HG02943 (cell line): Measurements from ENCODE around the gene OLFML2B.

Source experiments
- ATAC-seq: cut with Tn5 transposase; IDR thresholded peaks from one replicate; pipeline ENCODE4 v1.9.1; 2021; ENCODE audit warnings: mild to moderate bottlenecking, low read depth, moderate library complexity; ENCODE audit not compliant: unreplicated experiment

OLFML2B gene

DNA sequence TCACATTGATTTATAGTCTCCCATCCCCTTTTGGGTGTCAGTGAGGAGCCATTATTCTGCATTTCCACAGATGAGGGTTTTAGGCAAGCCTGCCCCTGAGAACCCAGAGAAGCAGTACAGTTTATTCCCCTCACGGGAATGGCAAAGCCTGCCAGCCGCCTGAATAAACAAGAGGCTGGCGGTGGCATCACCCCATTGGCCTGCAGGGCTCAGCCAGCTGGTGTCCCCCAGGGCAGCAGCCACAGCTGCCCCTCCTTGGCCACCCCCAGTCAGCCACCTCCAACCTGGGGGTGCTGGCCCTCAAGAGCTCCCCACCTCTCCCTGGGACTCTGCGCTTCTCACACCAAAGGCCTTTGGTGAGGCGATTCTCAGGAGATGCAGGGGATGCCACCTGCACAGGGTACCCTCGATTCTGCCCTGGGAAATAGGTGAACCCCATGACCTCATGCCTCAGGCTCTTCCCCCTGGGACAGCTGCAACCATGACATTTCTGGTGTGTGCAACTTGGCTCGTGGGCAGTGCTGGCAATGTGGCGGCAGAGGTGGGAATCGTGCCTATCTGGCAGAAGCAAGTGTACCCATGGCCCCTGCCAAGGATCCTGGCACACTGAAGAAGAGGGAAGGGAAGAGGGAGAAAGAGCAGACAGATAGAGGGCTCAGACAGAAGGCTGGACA is 14.0 kb downstream of the OLFML2B start:
- no peak for ATAC-seq

DNA sequence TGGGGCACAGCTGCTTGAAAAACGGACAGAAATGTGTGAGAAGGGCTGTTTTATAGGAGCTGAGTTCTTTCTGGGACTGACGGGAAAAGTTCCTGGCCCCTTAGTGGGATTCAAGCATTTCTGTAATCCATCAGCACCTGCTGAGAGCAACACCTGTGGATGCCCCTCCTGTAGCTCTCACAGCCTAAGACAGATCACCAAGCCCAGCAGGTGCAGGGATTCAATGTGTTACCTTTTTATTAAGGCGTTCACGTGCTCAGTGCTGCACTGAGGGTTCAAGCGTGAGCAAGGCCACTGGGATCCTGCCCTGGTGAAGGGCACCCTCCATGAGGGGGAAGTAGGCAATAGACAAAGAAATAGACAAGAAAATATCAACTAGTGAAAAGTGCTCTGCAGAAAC is 14.9 kb downstream of the OLFML2B start:
- ATAC-seq = no peak

DNA sequence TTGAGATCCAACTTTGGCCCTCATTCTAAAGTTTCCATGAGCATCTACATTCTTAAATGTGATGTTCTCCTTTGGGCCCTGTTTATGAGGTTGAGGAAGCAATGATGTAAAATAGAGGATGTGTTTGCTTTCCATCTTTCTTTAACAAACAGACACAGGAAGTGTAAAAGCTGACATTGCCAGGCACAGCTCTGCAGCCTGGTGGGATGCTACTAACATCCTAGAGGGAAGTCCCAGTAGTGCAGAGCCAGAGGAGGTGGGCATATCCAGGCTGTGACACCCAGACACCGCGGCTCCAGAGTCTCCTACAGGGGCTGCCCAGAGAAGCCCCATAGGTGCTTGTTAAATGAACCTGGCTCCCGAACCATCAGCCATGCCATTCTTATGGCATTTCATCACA is 16.2 kb downstream of the OLFML2B start:
- no peak for ATAC-seq

DNA sequence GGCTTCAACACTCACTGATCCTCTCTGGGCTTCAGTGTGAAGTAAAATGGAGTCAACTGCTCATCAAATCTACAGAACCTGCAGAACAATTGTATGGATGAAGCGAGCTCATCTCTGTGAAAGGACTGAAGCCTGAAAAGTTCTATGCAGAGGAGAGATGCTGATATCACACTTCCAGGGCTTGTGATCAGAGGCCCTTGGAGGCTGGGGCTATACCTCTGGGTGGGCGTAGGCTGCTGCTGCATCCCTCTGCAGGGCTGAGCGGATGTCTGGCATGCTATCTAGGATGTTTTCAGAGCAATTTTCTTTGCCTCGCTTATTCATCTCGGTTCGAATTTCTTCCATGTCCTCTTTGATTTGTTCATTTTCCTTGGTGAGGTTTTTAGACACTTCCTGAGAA is 17.6 kb downstream of the OLFML2B start:
- no peak for ATAC-seq

DNA sequence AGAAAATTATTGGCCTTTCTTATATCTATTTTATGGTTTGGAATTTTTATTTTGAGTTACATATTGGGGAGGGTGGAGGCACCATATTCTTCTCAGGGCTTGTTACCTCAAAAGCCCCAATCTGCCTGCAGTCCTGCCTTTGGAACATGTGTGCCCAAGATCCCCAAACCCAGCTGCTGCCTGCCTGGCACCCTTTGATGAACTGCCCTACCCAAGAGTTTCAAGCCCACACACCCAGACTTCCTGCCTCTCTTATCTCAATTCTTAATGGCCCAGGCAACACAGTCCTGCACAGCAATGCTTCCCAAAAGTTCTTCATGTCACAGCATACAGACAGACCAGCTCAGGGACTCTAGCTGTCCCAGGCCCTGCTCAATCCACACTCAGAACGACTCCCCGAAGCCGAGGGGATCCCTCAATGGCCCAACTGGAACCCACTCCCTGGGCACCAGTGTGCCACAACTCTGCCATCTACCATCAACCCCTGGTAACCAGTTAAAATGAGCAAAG is 19.2 kb downstream of the OLFML2B start:
- ATAC-seq = no peak

DNA sequence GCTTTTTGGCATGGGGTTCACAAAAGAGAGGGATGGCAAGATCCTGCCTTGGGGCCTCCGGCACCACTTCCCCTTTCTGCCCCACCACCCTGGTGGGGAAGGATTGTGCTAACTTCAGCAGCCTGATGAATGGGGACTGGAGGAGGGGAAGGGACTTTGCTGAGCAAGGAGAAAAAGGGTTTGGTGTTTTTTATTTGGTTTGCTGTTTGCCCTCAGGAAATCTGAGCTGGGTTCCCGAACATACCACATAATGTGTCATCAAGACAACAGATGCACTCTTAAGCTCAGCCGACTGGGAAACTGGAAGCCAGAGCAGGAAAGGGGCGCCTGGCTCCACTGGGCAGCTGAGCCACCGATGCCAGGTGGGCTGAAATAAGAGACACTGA is 19.8 kb downstream of the OLFML2B start:
- ATAC-seq = no peak

DNA sequence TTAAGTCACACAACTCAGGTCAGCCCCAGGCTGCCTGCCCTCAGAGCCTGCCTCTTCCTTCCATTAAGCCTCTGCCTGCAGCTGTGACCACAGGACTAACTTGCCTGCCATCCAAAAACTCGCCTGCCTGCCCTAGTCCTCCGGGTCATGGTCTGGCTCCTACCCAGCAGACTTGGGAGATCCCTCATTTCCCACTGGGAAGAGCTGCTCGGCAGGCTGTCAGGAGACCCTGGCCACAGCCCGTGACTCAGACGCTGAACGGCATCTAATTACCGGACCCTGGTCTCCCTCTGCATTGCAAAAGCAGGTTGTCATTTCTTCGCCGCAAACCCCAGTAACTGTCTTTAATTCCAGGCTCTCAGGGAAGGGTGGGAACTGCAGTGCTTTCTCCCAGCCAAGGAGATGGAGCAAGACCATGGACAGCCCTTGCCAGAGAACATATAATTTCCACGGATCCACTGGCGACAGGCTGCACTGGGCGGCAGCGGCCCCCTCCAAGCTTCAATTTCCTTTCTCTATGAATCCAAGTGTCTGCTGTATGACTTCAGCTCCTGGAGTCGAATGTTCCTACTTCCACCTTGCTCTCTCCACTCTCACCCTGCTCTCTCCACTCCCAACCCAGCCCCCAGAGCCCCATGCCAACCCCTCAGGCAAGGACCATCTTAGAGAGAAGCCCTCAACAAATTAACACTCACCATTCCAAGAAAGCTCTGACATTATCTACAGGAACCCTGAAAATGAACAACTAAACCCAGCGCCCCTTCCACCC is 20.4 kb downstream of the OLFML2B start:
- no peak for ATAC-seq

DNA sequence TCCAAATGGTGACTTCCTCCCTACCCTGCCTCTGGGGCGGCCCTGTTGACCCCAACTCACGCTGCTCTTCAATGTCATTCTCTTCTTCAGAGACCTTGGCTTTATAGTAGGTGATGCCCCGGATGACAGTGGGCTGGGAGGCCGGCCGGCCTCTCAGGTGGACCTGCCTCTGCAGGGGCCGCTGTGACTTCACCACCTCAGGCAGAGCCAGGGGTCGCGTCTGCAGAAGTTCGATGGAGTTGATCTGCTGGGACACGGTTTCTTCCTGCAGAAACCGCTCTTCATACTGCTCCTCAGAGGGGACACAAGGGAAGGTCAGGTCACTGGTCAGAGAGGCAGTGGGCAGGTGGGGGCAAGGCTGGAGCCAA is 23.6 kb downstream of the OLFML2B start:
- no peak for ATAC-seq

DNA sequence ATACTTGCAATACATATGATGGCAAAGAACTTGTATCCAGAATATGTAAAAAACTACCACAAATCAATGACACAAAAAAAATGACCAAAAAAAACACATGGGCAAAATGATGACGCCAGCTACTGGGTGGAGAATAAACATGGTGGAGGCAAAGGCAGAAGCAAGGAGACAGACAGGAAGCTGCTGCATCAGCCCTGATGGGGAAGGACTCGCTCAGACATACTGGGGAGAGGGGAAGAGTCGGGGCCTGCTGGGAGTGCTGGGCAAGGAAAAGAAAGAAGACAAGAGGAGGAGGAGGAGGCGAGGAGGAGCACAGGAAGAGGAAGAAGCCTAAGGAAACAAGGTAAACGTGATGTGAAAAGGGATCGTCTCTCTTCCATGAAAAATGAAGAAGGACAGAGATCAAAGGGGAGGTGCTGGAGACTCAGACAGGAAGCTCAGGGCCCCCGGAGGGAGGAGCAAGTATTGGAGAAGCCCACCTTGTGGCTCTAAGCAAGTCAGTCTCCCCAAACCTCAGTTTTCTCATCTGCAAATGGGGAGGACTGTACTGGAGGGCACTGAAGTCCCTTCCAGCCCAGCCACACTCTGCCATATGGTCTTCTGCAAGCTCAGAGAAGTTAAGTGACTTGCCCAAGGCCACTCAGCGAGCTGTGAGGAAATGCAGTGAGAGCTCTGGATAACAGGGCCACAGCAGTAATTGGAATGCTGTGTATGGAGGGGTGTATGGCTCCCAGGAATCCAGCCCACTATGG is 24.2 kb downstream of the OLFML2B start:
- ATAC-seq = no peak

DNA sequence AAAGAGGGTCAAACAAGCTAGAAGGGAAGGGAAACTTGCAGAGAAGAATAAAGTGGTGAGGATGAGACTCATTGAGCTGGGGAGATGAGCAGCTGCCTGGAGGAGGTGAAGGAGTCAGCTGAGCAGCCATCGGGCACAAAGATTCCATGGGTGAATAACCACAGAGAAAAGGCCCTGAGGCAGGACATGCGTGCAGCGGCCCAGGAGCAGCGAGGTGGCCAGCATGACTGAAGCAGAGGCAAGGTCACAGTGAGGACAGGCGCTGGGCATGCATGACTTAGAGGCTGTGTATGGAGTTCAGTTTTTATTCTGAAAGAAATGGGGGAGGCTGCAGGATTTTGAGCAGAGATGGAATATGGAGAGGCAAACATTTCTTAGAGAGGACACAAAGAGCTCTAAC is 24.9 kb downstream of the OLFML2B start:
- ATAC-seq = no peak

DNA sequence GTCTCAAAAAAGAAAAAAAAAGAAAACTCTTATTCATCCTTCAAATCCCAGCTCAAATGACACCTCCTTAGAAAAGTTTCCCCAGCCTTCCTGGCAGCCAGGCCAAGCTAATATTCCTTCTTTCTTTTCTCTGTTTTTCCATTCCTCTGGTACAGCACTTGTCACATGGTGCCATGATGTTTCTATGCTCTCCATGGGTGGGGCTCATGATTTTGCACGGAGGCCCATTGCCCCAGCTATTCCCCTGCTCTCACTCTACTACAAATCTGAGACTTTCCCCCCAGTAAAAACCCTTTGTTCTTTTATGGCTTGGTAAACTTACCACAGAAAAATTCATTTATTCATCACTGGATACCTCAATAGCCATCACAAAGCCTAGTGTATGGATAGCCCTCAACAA is 26.5 kb downstream of the OLFML2B start:
- ATAC-seq = no peak

DNA sequence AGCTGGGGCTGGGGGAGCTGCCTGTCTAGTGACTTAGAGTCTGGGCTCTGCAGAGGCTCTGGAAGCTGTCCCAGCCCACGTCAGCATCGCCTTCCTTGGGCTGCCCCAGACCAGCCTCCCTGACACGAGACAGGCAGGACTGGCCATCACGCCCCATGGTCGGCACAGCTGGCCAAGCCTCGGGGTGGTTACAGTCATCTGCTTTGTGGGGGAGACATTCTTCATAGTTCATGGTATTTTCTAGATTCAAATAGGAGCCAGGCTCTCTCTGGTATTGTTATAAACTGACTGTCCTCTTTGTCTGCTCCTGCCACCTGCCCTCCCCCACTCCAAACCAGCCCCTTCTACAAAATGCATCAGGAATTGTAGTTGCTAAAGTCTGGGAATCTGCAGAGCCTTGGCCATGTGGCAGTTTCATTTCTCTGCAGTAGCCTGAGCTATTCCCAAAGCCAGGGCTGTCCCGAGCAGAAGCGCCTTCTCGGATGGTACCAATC is 29.4 kb downstream of the OLFML2B start:
- no peak for ATAC-seq

DNA sequence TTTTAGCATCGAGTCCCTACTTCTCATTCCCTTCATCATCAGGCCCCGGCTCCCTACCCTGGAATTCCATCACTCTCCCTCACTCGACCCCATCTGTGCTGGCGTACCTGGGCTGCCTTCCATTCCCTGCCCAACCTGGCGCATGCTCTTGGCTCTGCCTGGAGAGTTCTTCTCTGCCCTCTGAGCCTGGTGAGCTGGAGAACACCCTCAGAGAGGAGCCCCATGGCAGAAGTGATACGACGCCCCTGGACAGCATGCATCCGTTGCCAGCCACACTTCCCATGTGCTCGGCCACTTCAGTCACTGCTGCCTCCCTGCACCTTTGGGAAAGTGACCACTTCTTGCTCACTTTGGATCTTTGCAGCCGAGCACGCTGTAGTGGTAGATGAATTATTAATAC is 30.1 kb downstream of the OLFML2B start:
- ATAC-seq = no peak

DNA sequence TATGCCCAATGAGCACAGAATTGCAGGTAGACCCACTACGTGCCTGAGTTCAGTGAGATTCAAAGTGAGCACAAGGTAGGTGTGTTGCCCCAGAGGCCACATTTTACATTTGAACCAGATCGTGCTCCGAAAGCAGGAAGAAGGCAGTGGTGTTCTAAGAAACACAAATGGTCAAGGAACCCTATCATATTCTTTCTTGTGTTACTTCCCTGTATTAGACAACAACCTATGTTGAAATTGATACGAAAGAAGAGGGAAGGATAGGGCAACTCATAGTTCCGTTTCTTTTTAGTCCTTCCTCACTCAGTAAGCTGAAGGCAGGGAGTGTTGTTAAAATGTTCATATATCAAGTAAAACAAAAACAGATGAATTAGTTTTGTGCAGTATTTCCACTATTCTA is 33.9 kb downstream of the OLFML2B start:
- ATAC-seq = no peak

DNA sequence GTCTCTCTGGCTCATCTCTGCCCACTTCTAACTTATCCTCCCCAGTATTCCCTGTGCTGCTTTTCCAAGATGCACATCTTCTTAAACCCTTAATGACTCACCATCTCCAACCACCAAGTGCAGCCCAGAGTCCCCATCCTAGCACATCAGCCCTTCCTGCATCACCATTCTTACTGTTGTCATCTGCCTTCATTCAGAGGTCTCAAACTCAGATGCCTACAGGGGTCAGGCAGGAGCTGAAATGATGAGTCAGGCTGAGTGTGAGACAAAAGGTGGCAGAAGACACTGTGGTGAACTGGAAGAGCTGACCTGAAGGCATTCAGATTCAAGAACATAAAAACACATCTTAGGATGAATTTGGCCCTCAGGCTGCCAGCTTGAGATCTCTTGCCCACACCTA is 34.6 kb downstream of the OLFML2B start:
- no peak for ATAC-seq

DNA sequence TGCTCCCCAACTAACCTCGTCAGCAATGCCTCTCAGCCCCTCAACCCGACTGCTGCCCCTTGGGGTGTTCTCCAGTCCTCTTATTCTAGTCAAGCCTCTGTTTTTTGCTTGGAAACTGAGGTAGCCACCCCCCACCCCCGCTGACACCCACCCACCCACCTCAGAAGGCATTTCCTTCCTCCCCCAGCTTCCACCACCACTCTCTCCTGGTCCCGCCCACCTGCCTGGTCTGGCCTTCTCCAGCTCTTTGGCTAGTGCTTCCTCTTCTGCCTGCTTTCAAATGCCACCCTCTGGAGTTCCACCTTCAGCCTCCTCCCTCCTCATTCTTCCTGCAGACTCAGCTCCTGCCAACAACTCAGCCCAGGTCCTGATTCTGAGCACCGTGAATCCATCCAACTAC is 35.3 kb downstream of the OLFML2B start:
- ATAC-seq = no peak

DNA sequence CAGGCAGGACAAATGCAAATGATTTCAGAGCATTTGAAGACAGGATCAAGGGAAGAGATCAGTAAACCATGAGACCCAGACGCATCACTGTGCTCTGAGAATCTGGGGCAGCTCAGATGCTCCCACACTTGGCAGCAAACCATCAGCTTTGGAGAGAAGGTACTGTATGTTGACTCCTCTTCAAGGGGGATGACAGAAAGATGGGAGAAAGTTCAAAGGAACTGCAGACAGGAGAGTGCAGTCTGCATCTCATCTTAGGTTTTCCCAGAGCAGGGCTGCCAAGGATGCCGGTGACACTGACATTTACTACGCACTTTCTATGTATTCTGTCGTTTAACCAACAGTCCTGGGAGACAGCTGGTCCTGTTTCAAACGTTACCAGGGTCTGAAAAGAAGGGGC is 35.8 kb downstream of the OLFML2B start:
- no peak for ATAC-seq

DNA sequence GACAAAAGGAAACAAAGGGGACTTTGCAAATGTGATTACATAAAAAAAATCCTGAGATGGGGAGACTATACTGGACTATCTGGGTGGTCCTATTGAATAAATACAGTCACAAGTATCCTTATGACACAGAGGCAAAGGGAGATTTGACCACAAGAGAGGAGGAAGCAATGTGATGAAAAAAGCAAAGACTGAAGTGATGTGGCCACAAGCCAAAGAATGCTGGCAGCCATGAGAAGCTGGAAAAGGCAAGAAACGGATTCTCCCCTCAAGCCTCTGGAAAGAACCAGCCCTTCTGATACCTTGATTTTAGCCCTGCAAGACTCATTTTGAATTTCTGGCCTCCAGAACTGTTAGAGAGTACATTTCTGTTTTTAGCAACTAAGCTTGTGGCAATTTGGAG is 36.4 kb downstream of the OLFML2B start:
- ATAC-seq = no peak

DNA sequence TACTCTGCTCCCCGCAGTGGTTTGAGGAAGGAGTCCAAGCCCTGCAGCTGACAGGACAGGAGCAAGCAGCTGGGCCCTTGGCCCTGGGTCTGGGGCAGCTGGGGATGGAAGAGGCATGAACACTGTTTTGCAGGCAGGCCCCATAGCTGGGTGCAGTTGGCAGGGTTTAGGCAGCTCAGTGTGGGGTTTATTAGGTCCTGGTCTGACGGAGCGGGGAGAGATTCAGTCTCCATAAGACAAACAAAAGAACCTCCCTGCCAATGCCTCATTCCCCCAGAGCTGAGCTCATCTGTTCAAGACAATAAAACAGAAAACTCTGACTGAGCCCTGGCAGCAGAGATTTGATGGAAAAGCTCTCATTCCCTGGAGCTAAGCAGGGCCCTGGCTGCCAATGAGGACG is 37.3 kb downstream of the OLFML2B start:
- no peak for ATAC-seq

DNA sequence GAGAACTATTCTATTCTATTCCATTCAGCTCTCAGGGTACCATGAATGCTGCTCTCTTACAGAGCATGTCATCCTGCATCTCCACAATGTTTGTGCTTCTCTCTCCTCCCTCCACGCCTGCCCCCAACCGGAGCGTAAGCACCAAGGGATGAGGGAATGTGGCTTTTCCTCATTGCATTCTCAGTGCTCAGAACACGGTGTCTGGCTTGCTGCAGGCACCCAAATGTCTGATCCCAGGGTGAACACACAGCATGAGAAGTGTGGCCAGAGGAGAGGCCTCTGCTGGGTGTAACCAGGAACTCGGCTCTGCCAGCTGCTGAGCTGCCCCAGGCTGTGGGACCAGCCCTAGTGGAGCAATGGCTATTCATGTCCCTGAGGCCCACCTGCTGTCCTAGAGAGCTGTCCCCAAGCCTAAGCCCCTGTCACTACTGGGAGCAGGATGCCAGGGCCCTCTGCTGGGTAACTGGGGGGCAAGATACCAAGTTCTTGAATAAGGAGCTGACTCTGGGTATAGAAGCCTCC is 38.3 kb downstream of the OLFML2B start:
- ATAC-seq = no peak

DNA sequence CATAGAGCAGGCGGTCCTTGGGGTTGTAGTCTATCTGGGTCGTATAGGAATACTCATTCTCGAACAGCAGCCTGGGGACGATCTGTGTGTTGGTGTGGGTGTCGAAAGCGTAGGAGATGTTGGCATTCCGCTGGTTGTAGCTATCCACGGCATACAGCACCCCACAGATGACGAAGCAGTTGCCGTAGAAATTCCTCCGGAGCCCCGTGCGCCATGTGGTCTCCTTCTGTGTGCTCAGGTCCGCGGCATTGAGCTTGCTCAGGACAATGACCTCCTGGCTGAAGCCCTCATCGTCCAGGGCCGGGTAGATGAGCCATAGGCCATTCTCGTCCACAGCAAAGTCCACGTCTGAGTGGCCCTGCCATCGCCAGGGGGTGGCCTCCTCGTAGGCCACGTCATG is 39.9 kb downstream of the OLFML2B start:
- ATAC-seq = no peak
